ENCODE measurements around the gene COL4A2. TPM values are rescaled to one million over a fixed set of nuclear protein-coding genes. Genes with fewer than 3 reads are reported as not detected.

The COL4A2 gene
- polyA plus RNA-seq, 1 experiment: 208 TPM

DNA sequence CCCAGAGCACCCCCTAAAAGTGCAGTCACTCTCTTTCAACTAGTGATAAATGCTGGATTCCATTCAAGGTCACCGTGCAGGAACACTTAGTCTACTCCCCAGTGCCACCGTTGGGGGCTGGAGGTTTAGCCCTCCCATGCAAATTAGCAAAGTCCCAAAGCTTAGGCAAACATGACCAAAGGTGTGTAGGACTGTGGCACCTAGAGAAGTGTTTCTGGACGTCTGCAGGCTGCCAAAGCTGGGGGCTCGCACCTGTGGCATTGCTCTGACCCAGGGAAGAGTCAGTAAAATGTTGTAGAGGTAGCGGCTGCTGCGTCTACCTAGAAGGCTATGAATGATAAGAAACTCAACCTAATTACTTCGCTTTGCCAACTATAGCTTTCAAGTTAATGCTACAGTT lies 14.0 kb upstream of the COL4A2 start:
- Histone ChIP-seq H3K27me3 (ENCODE audit: control insufficient read depth, insufficient read depth, low read length) (no peaks in the 10 kb centered on the region), H3K9me3 (ENCODE audit: control insufficient read depth, insufficient read depth, low read length) (no peaks in the 10 kb centered on the region; the same call in 1 of the 2 replicates), H3K27ac (ENCODE audit: low read depth, low read length) (no peak overlapping the region), H3K4me3 (ENCODE audit: low read depth, low read length) (no peak overlapping the region)
- TF ChIP-seq, protein P1, sequence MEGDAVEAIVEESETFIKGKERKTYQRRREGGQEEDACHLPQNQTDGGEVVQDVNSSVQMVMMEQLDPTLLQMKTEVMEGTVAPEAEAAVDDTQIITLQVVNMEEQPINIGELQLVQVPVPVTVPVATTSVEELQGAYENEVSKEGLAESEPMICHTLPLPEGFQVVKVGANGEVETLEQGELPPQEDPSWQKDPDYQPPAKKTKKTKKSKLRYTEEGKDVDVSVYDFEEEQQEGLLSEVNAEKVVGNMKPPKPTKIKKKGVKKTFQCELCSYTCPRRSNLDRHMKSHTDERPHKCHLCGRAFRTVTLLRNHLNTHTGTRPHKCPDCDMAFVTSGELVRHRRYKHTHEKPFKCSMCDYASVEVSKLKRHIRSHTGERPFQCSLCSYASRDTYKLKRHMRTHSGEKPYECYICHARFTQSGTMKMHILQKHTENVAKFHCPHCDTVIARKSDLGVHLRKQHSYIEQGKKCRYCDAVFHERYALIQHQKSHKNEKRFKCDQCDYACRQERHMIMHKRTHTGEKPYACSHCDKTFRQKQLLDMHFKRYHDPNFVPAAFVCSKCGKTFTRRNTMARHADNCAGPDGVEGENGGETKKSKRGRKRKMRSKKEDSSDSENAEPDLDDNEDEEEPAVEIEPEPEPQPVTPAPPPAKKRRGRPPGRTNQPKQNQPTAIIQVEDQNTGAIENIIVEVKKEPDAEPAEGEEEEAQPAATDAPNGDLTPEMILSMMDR (IDR thresholded peaks at IDR 0.05; ENCODE audit: low read depth, low read length): no peak
- POLR2A ChIA-PET: no interaction called here
- CTCF ChIA-PET: no interaction called here
- no peak for DNase-seq (ENCODE audit: low read depth, low spot score)

DNA sequence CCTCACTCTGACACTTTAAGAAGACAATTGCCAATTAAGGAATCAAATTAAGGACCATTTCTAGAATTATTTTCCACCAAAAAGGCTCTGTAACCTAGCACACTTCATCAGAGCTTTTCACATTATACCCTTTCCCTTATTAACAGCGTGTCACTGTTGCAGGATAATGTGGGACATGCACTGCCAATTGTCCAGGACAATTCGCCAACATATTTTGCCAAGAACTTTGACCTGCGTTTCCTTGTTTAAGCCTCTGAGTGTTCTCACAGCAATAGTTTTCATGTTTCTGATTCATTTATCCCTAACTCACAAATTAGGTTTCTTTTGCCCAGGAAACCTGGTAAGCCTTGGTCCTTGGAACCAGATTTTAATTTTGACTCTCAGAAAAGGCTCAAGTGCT lies 13.4 kb upstream of the COL4A2 start:
- no peak overlapping the region for H3K27ac ChIP-seq (ENCODE audit: low read depth, low read length)
- H3K27me3 ChIP-seq (ENCODE audit: control insufficient read depth, insufficient read depth, low read length): no peaks in the 10 kb centered on the region
- DNase-seq (ENCODE audit: low read depth, low spot score): no peak
- no peak overlapping the region for H3K4me3 ChIP-seq (ENCODE audit: low read depth, low read length)
- TF ChIP-seq, protein P1 (IDR thresholded peaks at IDR 0.05; ENCODE audit: low read depth, low read length): no peak
- CTCF ChIA-PET: interaction anchor here (1.3 kb wide), 1 partner anchor 46 kb away, joined by 3 read pairs; no protein-coding TSS in a partner anchor
- POLR2A ChIA-PET: no interaction called here
- H3K9me3 ChIP-seq (ENCODE audit: control insufficient read depth, insufficient read depth, low read length): no peaks in the 10 kb centered on the region; the same call in 1 of the 2 replicates

DNA sequence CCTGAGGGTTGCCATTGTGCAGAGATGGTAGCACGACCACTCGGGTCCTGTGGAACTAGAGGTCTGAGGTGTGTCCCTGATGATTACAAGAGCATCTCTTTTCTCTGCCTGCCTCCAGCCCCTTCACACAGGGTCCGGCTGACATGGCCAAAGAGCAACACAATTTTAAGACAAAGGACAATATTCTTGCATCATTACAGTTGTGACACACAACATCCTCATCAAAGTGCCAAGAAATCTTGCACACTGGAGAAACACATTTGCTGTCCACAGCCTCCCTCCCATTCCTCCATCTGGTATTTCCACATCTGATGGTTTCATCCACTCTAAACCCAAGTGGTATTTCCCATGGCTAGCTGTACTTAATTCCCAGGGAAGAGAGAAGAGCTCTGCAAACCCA lies 12.9 kb upstream of the COL4A2 start:
- TF ChIP-seq, protein P1 (IDR thresholded peaks at IDR 0.05; ENCODE audit: low read depth, low read length): no peak
- CTCF ChIA-PET: interaction anchor here (1.3 kb wide), 1 partner anchor 47 kb away, joined by 3 read pairs; no protein-coding TSS in a partner anchor
- POLR2A ChIA-PET: no interaction called here
- DNase-seq (ENCODE audit: low read depth, low spot score): no peak
- H3K27ac ChIP-seq (ENCODE audit: low read depth, low read length): no peak overlapping the region
- H3K27me3 ChIP-seq (ENCODE audit: control insufficient read depth, insufficient read depth, low read length): no peaks in the 10 kb centered on the region
- no peak overlapping the region for H3K4me3 ChIP-seq (ENCODE audit: low read depth, low read length)
- H3K9me3 ChIP-seq (ENCODE audit: control insufficient read depth, insufficient read depth, low read length): no peaks in the 10 kb centered on the region; the same call in 1 of the 2 replicates

DNA sequence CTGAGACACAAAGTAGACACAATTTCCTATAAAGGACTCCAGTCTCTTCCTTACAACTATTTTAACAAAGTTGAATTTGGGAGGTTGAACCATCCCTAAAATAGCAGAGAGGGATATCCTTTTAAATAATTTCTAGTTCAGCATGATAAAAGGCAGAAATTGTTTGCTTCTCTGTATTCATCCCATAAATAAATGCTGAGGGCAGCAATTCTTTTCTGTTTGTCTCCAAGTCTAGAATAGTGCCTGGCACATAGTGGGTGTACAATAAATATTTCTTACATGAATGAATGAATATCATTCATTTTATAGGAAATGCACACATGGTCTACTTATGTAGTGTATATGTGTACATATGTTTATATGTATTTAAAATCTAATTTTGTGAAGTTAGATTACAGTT lies 12.5 kb upstream of the COL4A2 start:
- Histone ChIP-seq H3K9me3 (ENCODE audit: control insufficient read depth, insufficient read depth, low read length) (no peaks in the 10 kb centered on the region; the same call in 1 of the 2 replicates), H3K27ac (ENCODE audit: low read depth, low read length) (no peak overlapping the region), H3K4me3 (ENCODE audit: low read depth, low read length) (no peak overlapping the region), H3K27me3 (ENCODE audit: control insufficient read depth, insufficient read depth, low read length) (no peaks in the 10 kb centered on the region)
- ChIA-PET POLR2A (no interaction called here), CTCF (interaction anchor here (1.3 kb wide), 1 partner anchor 47 kb away, joined by 3 read pairs; no protein-coding TSS in a partner anchor)
- TF ChIP-seq, protein P1 (IDR thresholded peaks at IDR 0.05; ENCODE audit: low read depth, low read length): no peak
- no peak for DNase-seq (ENCODE audit: low read depth, low spot score)

DNA sequence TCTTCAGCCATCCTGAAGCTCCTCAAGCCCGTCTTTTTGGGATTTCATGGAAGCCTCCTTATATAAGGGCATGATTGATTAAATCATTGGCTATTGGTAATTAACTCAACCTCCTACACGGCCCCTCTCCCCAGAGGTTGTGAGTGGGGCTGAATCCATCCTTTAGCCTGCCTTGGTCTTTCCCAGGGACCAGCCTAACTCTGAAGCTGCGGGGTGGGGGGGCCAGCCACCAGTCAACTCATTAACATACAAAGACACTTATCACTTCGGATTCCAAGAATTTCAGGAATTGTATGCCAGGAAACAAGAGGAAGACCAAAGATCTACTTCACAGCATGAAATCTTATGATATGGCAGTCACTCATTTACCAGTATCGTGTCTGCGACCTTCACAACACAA lies 10.1 kb upstream of the COL4A2 start:
- Histone ChIP-seq H3K4me3 (ENCODE audit: low read depth, low read length) (no peak overlapping the region), H3K9me3 (ENCODE audit: control insufficient read depth, insufficient read depth, low read length) (no peaks in the 10 kb centered on the region; the same call in 1 of the 2 replicates), H3K27me3 (ENCODE audit: control insufficient read depth, insufficient read depth, low read length) (no peaks in the 10 kb centered on the region), H3K27ac (ENCODE audit: low read depth, low read length) (no peak overlapping the region)
- TF ChIP-seq, protein P1 (IDR thresholded peaks at IDR 0.05; ENCODE audit: low read depth, low read length): no peak
- CTCF ChIA-PET: interaction anchor here (0.6 to 1.4 kb wide), 3 partner anchors 50 to 159 kb away, joined by 3 to 4 read pairs (median 4); no protein-coding TSS in a partner anchor
- POLR2A ChIA-PET: interaction anchor here (1.0 kb wide), 1 partner anchor 9 kb away, joined by 3 read pairs; no protein-coding TSS in a partner anchor
- DNase-seq (ENCODE audit: low read depth, low spot score): no peak
